GM21717 (cell line): ENCODE data around the gene SAXO1.

Experiments used
- ATAC-seq: cut with Tn5 transposase; IDR thresholded peaks from one replicate; pipeline ENCODE4 v1.9.1; 2021; ENCODE audit warnings: mild to moderate bottlenecking, moderate library complexity; ENCODE audit not compliant: unreplicated experiment

SAXO1 gene

DNA sequence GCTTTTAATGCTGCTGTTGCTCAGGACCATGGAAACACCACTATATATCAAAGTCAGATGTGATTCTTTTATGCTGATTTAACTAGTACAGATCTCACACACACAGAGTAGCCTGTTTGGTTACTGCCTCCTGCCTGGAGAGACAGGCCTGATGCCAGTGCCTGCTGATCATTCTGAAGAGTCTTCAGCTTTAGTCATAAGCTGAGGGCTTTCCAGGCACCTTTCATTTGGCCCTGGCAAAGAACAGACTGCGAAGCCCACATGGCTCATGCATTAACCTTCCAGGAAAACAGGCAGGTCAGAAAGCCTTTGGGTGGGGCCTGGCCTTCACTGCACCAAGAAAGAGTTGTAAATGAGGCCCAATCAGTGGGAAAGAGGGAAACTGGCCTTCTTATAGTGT, 144.7 kb downstream of the SAXO1 start:
- ATAC-seq, result no peak

- ATAC-seq, result no peak
These were observed 145.5 kb downstream of the SAXO1 start for GRCh38 chr9:18887546-18887945.

DNA sequence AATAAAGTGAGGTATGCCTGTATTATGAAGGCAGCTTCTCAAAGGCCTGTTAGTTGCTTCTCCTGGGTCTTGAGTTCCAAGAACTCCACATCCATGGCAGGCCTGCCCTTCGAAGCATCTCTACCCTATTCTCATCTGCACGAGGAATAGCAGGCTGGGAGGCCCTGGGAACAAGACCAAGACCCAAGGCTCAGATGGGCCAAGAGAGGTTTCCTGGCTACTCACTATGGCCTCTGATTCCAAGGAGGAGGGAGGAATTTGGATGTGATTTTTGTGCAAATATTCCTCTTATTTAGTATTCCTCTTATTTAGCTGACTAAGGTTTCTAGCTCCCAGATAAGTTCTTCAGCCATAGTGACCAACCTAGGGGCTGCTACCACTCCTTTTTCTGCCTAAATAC, 151.3 kb downstream of the SAXO1 start:
- no peak for ATAC-seq

DNA sequence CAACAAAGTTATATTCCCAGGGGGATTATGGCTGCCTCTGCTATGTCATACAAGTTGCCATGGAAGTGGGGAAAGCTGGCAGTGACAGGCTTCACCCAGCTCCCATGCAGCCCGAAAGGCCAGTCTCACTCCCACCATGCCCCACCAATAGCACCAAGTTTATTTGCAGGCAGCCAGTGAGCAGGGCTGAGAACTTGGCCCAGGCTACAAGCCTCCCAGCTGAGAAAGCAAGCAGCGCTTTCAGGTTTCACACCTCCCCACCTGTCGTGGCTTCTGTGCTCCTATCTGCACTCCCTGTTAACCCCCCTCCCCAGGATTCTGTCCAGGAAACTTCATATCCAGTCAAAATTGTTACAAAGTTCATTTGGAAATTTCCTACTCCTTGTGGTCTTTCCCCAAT, 155.0 kb downstream of the SAXO1 start:
- no peak for ATAC-seq
